Natural killer cell (primary cell): ENCODE results near the gene ANAPC7. TPM values are rescaled to one million over a fixed set of nuclear protein-coding genes. Genes with fewer than 3 reads are reported as not detected.
A peak's percentile ranks its signal among the peaks of the same experiment; 100 is the strongest.

Source experiments
- ATAC-seq, 3 donors: fragments of 150-1000 bp in 2 of 3; fragments of 200-7000 bp in 1 of 3; cut with Tn5 transposase; 1 replicate in 1 of 3; 2 replicates in 2 of 3; pipeline ENCODE4 v1.10.0; 2021; ENCODE audit warnings: mild to moderate bottlenecking in 2 of 3, moderate library complexity in 2 of 3
- DNase-seq, 2 donors: peaks; one replicate each; pipeline versions ENCODE4 v3.0.0 to v3.0.0-alpha.2; 2013 to 2021; ENCODE audit warnings: mixed read lengths in 1 of 2
- H3K27ac ChIP-seq: one replicate; pipeline ENCODE4 v1.5.1; 2013; ENCODE audit warnings: mild to moderate bottlenecking, low read length
- H3K27me3 ChIP-seq: one replicate; pipeline ENCODE4 v1.6.1; 2013; ENCODE audit warnings: low read length; ENCODE audit not compliant: control insufficient read depth, insufficient read depth
- H3K36me3 ChIP-seq: one replicate; pipeline ENCODE4 v1.6.1; 2013; ENCODE audit warnings: low read length; ENCODE audit not compliant: control insufficient read depth, insufficient read depth
- H3K4me1 ChIP-seq: one replicate; pipeline ENCODE4 v1.6.1; 2013; ENCODE audit warnings: low read length; ENCODE audit not compliant: control insufficient read depth, insufficient read depth
- H3K4me3 ChIP-seq: one replicate; pipeline ENCODE4 v1.5.1; 2013; ENCODE audit warnings: low read length
- H3K9me3 ChIP-seq: one replicate; pipeline ENCODE4 v1.6.1; 2013; ENCODE audit warnings: low read length; ENCODE audit not compliant: control insufficient read depth, insufficient read depth
- H3K27ac Mint-ChIP-seq, 2 donors: one replicate each; pipeline ENCODE4 v1.8.0; 2022; ENCODE audit warnings: mild to moderate bottlenecking in 2 of 2, mixed read lengths in 2 of 2, moderate library complexity in 1 of 2
- H3K27me3 Mint-ChIP-seq, 2 donors: one replicate each; pipeline ENCODE4 v1.8.0; 2022; ENCODE audit warnings: low read depth in 2 of 2, mixed read lengths in 2 of 2
- H3K36me3 Mint-ChIP-seq: one replicate; pipeline ENCODE4 v1.8.0; 2022; ENCODE audit warnings: mixed read lengths
- H3K4me1 Mint-ChIP-seq, 2 donors: one replicate each; pipeline ENCODE4 v1.8.0; 2022; ENCODE audit warnings: mixed read lengths in 2 of 2
- H3K4me3 Mint-ChIP-seq: one replicate; pipeline ENCODE4 v1.8.0; 2022; ENCODE audit warnings: mild to moderate bottlenecking, moderate library complexity, mixed read lengths
- H3K9me3 Mint-ChIP-seq, 2 donors: one replicate each; pipeline ENCODE4 v1.8.0; 2022; ENCODE audit warnings: mixed read lengths in 2 of 2
- WGBS: methylation state at CpG from one replicate; pipeline ENCODE4 v1.1.7; 2013; ENCODE audit warnings: missing lambda C conversion rate; ENCODE audit not compliant: insufficient coverage; 5-methylcytosine and 5-hydroxymethylcytosine counted together
- intact Hi-C: fragments of 100-400 bp; cut with micrococcal nuclease; formaldehyde crosslinking; loops from one replicate; pipeline ENCODE4 v1.14.2; 2022
- total RNA-seq, 4 donors: library from RNA; stranded (reverse); fragments of 120-200 nt in 1 of 4; gene quantifications; one replicate each; pipeline versions ENCODE4 v1.2.3 to v1.2.4, GENCODE V29; 2013 to 2022
- TF ChIP-seq, protein P1 (sequence below): fragments of 200-600 bp; IDR thresholded peaks from one replicate; pipeline ENCODE4 v1.8.0; 2022; ENCODE audit warnings: antibody characterized with exemption

Gene ANAPC7
- total RNA-seq, 3 donors from 2014 or later (not counting 1 experiment from before 2014, with no cell fraction given) = 46.5 to 77.0 (median 50.4) TPM

DNA sequence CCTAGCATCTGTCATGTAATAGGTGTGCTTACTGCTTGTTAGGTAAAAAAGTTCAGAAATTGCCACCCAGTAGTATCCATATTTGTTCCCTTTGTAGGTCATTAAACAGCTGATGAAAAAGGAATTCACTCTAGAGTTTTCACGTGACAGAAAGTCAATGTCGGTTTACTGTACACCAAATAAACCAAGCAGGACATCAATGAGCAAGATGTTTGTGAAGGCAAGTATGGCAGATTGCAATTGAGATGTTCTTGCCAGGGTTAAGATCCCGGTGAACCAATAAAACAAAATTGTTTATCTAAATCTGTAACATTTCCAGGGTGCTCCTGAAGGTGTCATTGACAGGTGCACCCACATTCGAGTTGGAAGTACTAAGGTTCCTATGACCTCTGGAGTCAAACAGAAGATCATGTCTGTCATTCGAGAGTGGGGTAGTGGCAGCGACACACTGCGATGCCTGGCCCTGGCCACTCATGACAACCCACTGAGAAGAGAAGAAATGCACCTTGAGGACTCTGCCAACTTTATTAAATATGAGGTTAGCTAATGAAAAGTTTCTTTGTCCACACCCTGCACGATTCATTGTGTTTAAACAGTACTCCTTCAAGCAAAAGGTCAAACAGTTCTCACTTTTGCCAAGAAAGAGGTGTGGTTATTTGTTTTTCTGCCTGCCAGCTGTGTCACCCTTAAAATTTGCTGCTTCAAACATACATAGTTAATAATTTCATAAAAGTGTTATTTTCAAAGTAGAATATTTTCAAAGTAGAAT is 64.1 kb downstream of the ANAPC7 start:
- H3K27me3 ChIP-seq = no peaks in the 10 kb centered on the region
- intact Hi-C loops = no loop called here
- TF ChIP-seq, protein P1, sequence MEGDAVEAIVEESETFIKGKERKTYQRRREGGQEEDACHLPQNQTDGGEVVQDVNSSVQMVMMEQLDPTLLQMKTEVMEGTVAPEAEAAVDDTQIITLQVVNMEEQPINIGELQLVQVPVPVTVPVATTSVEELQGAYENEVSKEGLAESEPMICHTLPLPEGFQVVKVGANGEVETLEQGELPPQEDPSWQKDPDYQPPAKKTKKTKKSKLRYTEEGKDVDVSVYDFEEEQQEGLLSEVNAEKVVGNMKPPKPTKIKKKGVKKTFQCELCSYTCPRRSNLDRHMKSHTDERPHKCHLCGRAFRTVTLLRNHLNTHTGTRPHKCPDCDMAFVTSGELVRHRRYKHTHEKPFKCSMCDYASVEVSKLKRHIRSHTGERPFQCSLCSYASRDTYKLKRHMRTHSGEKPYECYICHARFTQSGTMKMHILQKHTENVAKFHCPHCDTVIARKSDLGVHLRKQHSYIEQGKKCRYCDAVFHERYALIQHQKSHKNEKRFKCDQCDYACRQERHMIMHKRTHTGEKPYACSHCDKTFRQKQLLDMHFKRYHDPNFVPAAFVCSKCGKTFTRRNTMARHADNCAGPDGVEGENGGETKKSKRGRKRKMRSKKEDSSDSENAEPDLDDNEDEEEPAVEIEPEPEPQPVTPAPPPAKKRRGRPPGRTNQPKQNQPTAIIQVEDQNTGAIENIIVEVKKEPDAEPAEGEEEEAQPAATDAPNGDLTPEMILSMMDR = no peak
- H3K9me3 ChIP-seq = no peaks in the 10 kb centered on the region
- Mint-ChIP-seq H3K4me1 (no peaks in the 10 kb centered on the region), H3K27me3 (no peaks in the 10 kb centered on the region), H3K4me3 (no peak overlapping the region), H3K36me3 (peaks cover 39% of the 10 kb centered on the region), H3K9me3 (no peaks in the 10 kb centered on the region), H3K27ac (peak overlapping the region; percentile 3)
- ATAC-seq (no peak), DNase-seq (no peak)
- 94% methylated on average over 8 of the region's 8 CpGs for WGBS
- peaks cover 90% of the 10 kb centered on the region for H3K36me3 ChIP-seq
- H3K4me3 ChIP-seq = no peak overlapping the region
- no peak overlapping the region for H3K27ac ChIP-seq
- no peaks in the 10 kb centered on the region for H3K4me1 ChIP-seq

DNA sequence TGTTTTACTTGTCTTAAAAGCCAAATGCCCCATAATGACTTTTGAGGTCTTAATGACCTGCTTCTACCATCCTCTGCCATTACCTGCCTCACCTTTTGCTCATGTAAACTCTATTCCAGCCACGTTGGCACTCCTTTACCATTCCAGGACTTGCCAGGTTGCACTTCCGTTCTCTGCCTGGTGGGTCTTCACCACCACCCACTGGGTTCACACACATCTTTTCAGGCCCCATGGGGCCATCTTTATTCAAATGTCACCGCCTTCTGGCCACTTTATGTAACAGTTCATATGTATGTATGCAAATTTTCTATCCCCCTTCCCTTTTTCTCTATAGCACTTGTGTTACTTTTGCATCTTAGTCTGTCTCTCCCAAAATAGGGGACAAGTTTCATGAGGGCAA is 64.8 kb downstream of the ANAPC7 start:
- Histone ChIP-seq H3K27ac (no peak overlapping the region), H3K4me1 (no peaks in the 10 kb centered on the region), H3K27me3 (no peaks in the 10 kb centered on the region), H3K4me3 (no peak overlapping the region), H3K9me3 (no peaks in the 10 kb centered on the region), H3K36me3 (peaks cover 90% of the 10 kb centered on the region)
- peaks cover 39% of the 10 kb centered on the region for H3K36me3 Mint-ChIP-seq
- H3K4me1 Mint-ChIP-seq = no peaks in the 10 kb centered on the region
- DNase-seq (peak in 1 of 2 donors; percentile 18), ATAC-seq (no peak)
- WGBS = 82% methylated on average over 2 of the region's 3 CpGs
- H3K9me3 Mint-ChIP-seq = no peaks in the 10 kb centered on the region
- TF ChIP-seq, protein P1 = no peak
- no peaks in the 10 kb centered on the region for H3K27me3 Mint-ChIP-seq
- no peak overlapping the region for H3K4me3 Mint-ChIP-seq
- H3K27ac Mint-ChIP-seq = peak overlapping the region; percentile 3
- intact Hi-C loops = no loop called here

DNA sequence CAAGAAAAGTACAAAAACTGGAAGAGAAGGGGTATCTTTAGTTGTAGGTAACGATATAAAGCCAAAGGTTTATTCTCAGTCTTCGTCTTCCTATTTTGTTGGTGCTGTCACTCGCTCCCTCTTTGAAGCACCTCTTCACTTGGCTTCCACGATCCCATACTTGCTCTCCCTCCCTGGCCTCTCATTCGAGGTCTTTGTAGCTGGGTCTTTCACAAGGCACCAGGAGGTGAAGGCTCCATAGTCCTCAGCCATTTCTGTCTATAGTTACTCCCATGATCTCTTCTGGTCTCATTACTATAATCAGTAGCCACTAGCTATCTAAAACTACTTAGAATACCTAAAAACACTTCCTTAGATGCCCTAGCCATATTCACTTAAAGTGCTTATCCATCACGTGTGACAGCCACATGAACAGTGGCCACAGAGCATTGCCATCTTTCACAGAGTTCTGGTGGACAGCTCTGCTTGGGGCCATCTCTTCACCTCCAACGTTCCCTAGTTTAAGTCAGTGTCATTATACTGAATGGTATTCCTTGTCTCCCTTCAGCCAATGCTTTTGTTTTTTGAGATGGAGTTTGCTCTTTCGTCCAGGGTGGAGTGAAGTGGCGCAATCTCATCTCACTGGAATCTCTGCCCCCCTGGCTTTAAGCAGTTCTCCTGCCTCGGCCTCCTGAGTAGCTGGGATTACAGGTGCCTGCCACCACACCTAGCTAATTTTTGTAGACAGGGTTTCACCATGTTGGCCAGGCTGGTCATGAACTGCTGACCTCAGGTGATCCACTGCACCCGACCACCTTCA is 65.4 kb downstream of the ANAPC7 start:
- peak overlapping the region; percentile 3 to 24 for H3K27ac Mint-ChIP-seq
- no peak for DNase-seq
- no peaks in the 10 kb centered on the region for H3K9me3 Mint-ChIP-seq
- no peaks in the 10 kb centered on the region for H3K4me1 Mint-ChIP-seq
- TF ChIP-seq, protein P1 = no peak
- WGBS = 96% methylated on average over 11 of the region's 11 CpGs
- H3K9me3 ChIP-seq = no peaks in the 10 kb centered on the region
- H3K27me3 ChIP-seq = no peaks in the 10 kb centered on the region
- peaks cover 37% of the 10 kb centered on the region for H3K36me3 Mint-ChIP-seq
- H3K4me3 Mint-ChIP-seq = no peak overlapping the region
- H3K36me3 ChIP-seq = peaks cover 90% of the 10 kb centered on the region
- H3K4me3 ChIP-seq = no peak overlapping the region
- H3K27ac ChIP-seq = no peak overlapping the region
- no peak for ATAC-seq
- no peaks in the 10 kb centered on the region for H3K4me1 ChIP-seq
- no peaks in the 10 kb centered on the region for H3K27me3 Mint-ChIP-seq
- intact Hi-C loops = no loop called here
